ENCODE results near the gene ADNP. TPM values are rescaled to one million over a fixed set of nuclear protein-coding genes. Genes with fewer than 3 reads are reported as not detected.
A peak's percentile ranks its signal among the peaks of the same experiment; 100 is the strongest.

Gene ADNP
- total and polyA plus RNA-seq, 2 of the 4 experiments (the other 2 are of a cell fraction), result 23.3 to 24.8 TPM

DNA sequence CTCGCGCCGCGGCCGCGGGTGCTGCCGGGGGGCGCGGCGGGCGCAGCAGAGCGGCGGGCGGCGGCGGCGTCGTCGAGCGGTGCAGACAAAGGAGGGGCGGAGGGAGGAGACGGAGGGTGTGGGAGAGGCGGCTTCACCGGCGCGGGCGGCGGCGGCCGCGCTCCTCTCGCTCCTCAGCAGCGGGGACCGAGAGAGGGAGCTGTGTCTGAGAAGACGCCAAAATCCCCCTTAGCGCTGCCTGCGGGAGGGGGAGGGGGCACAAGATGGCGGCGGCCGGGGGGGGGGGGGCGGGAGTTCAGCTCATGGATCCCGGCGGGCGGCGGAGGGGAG lies 296 bp downstream of the ADNP start:
- H3K4me2 ChIP-seq (ENCODE audit: low read depth, low read length), result no peak overlapping the region; the same call in 1 of the 2 replicates
- H3K4me1 ChIP-seq (ENCODE audit: control insufficient read depth, insufficient read depth, low read length), result peaks cover 16% of the 10 kb centered on the region
- peak overlapping the region; percentile 76 to 96; a peak in 3 of 4 replicates for H4K8ac ChIP-seq (ENCODE audit: low read depth in 2 of 2, low read length in 2 of 2)
- peak overlapping the region; percentile 77; the same call in 1 of the 2 replicates for H4K91ac ChIP-seq (ENCODE audit: insufficient read depth, low read depth, low read length)
- H3K36me3 ChIP-seq (ENCODE audit: control insufficient read depth, insufficient read depth, low read length), result peaks cover 10% of the 10 kb centered on the region
- POLR2A ChIA-PET (ENCODE audit: unreplicated experiment), result interaction anchor here (0.5 to 0.6 kb wide), 5 partner anchors 12 to 139 kb away, joined by 3 to 17 read pairs (median 5); no protein-coding TSS in a partner anchor
- H3K9me1 ChIP-seq (ENCODE audit: insufficient read depth, low read length), result peaks cover 8% of the 10 kb centered on the region
- peaks cover 43% of the 10 kb centered on the region for H4K20me1 ChIP-seq (ENCODE audit: insufficient read depth, low read length)
- WGBS, 2 experiments (ENCODE audit: extremely low coverage in 2 of 2, insufficient read length in 1 of 2), result no CpG with 5 or more reads among the region's 45 CpGs
- peak overlapping the region; percentile 94 for H3K9ac ChIP-seq (ENCODE audit: low read depth, low read length)
- H2AK5ac ChIP-seq (ENCODE audit: low read depth, low read length), result peak overlapping the region; percentile 79; the same call in 1 of the 2 replicates
- peak overlapping the region; percentile 67 for H3K14ac ChIP-seq (replicated peaks; ENCODE audit: low read depth, low read length)
- intact Hi-C loops (cut with micrococcal nuclease) (no loop called here), dilution Hi-C loops (cut with HindIII; ENCODE audit: low sequenced_read_pairs, unreplicated experiment) (no loop called here), in situ Hi-C loops (cut with MboI; ENCODE audit: low sequenced_read_pairs) (loop anchor here (5.0 kb wide), 1 partner anchor 119 kb away; no protein-coding TSS in a partner anchor)
- peaks cover 4 to 26% of the 10 kb centered on the region in 2 experiments for H3K79me1 ChIP-seq (ENCODE audit: low read depth in 1 of 2, low read length in 2 of 2)
- H3K18ac ChIP-seq (ENCODE audit: low read depth, low read length), result peak overlapping the region; percentile 75
- H2BK20ac ChIP-seq (ENCODE audit: low read depth, low read length), result no peak overlapping the region
- H2AK9ac ChIP-seq (replicated peaks; ENCODE audit: low read depth, low read length, poor library complexity), result peak overlapping the region; percentile 100
- no peaks in the 10 kb centered on the region for H3K27me3 ChIP-seq (ENCODE audit: control insufficient read depth, insufficient read depth, low read length)
- peak overlapping the region; percentile 92 for H2AFZ ChIP-seq (replicated peaks; ENCODE audit: low read length, poor library complexity)
- no peak overlapping the region for H2BK120ac ChIP-seq (ENCODE audit: low read depth, low read length)
- BruUV-seq (replicated peaks), result no TSS peak
- peak; percentile 36; the same call in 1 of the 2 replicates for ATAC-seq (ENCODE audit: low read depth)
- peak overlapping the region; percentile 75 for H4K5ac ChIP-seq (ENCODE audit: low read depth, low read length)
- H3K4ac ChIP-seq (ENCODE audit: low read depth, low read length), result peak overlapping the region; percentile 91
- peak overlapping the region; percentile 95 for H2BK5ac ChIP-seq (ENCODE audit: low read depth, low read length, poor library complexity, severe bottlenecking)
- no peak overlapping the region; the same call in 1 of the 2 replicates for H3K56ac ChIP-seq (ENCODE audit: extremely low read depth, insufficient read depth, low read length)
- TF ChIP-seq FOS (IDR thresholded peaks at IDR 0.05; ENCODE audit: low read depth, low read length) (no peak), MAZ (IDR thresholded peaks at IDR 0.05; ENCODE audit: borderline replicate concordance, low read depth, low read length) (no peak)
- TF ChIP-seq, protein P1, sequence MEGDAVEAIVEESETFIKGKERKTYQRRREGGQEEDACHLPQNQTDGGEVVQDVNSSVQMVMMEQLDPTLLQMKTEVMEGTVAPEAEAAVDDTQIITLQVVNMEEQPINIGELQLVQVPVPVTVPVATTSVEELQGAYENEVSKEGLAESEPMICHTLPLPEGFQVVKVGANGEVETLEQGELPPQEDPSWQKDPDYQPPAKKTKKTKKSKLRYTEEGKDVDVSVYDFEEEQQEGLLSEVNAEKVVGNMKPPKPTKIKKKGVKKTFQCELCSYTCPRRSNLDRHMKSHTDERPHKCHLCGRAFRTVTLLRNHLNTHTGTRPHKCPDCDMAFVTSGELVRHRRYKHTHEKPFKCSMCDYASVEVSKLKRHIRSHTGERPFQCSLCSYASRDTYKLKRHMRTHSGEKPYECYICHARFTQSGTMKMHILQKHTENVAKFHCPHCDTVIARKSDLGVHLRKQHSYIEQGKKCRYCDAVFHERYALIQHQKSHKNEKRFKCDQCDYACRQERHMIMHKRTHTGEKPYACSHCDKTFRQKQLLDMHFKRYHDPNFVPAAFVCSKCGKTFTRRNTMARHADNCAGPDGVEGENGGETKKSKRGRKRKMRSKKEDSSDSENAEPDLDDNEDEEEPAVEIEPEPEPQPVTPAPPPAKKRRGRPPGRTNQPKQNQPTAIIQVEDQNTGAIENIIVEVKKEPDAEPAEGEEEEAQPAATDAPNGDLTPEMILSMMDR (conservative IDR thresholded peaks at IDR 0.05; ENCODE audit: low read depth, low read length), result 0 out of 2 replicates have a peak, but pooled peaks have one; percentile 4
- H3K4me3 ChIP-seq (ENCODE audit: insufficient read depth, low read depth, low read length), result peak overlapping the region; percentile 95
- H3K23ac ChIP-seq (ENCODE audit: low read depth, low read length), result peak overlapping the region; percentile 84; the same call in 1 of the 2 replicates
- no peak overlapping the region for H2BK15ac ChIP-seq (ENCODE audit: low read depth, low read length)
- no peaks in the 10 kb centered on the region for H3K9me3 ChIP-seq (ENCODE audit: control insufficient read depth, insufficient read depth, low read length)
- peak overlapping the region; percentile 97 for H3K27ac ChIP-seq (ENCODE audit: insufficient read depth, low read length)
- CTCF ChIA-PET, result interaction anchor here (0.7 to 2.3 kb wide), 3 partner anchors 136 to 142 kb away, joined by 3 to 10 read pairs (median 4); partner anchors contain the start of gene BCAS4
- DNase-seq, result no peak

Measured in IMR-90 (cell line).